ENCODE measurements around the gene OSBPL10.

Gene OSBPL10

DNA sequence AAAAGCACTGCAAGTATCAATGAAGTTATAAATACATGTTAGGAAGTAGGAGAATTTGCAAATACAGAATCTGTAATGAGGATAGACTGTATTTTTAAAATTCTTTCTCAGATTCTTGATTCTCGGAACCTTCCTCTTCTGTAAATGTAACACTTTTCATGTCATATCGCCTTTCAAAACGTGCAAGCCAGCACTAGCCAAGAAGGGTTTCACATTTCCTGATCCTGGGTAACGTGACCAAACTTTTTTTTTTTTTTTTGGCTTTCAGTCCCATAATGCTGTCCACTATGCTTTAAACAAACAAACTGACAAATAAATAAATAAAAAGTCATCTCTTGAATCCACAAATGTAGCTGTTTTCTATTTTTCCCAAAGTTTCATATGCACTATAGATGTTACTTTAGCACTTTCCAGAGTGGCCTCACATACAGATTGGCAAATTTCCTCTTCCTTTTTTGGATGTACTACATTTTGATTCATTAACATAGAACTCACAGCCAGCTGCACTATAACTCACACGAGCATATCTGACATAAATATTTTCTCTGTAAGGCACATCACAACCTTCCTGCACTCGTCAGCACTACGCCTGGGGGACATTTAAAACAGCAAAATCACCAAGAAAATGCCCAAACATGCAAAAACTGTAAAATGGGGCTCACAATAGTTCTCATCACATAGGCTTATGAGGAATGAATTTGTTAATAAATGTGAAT is 208.1 kb downstream of the OSBPL10 start:
- Histone ChIP-seq H2AFZ (ENCODE audit: low read depth, low read length) (no peak overlapping the region), H3K9ac (ENCODE audit: low read length) (no peak overlapping the region), H3K36me3 (replicated peaks; ENCODE audit: low read depth, low read length) (no peaks in the 10 kb centered on the region), H3K27ac (ENCODE audit: low read length) (peak overlapping the region; percentile 5; the same call in 1 of the 2 replicates), H4K20me1 (ENCODE audit: insufficient read depth, low read length) (no peaks in the 10 kb centered on the region), H3K4me2 (ENCODE audit: low read length) (peak overlapping the region; percentile 23; the same call in 1 of the 2 replicates), H3K9me3 (ENCODE audit: insufficient read depth, low read length) (no peaks in the 10 kb centered on the region), H3K4me3 (ENCODE audit: low read length) (no peak overlapping the region), H3K27me3 (ENCODE audit: low read depth, low read length) (no peaks in the 10 kb centered on the region), H3K79me2 (ENCODE audit: low read length) (peaks cover 4% of the 10 kb centered on the region; the same call in 1 of the 2 replicates), H3K4me1 (ENCODE audit: low read length) (peaks cover 25% of the 10 kb centered on the region)
- TF ChIP-seq EZH2phosphoT487 (IDR thresholded peaks at IDR 0.05; ENCODE audit: low read depth): no peak
- TF ChIP-seq, protein P1, sequence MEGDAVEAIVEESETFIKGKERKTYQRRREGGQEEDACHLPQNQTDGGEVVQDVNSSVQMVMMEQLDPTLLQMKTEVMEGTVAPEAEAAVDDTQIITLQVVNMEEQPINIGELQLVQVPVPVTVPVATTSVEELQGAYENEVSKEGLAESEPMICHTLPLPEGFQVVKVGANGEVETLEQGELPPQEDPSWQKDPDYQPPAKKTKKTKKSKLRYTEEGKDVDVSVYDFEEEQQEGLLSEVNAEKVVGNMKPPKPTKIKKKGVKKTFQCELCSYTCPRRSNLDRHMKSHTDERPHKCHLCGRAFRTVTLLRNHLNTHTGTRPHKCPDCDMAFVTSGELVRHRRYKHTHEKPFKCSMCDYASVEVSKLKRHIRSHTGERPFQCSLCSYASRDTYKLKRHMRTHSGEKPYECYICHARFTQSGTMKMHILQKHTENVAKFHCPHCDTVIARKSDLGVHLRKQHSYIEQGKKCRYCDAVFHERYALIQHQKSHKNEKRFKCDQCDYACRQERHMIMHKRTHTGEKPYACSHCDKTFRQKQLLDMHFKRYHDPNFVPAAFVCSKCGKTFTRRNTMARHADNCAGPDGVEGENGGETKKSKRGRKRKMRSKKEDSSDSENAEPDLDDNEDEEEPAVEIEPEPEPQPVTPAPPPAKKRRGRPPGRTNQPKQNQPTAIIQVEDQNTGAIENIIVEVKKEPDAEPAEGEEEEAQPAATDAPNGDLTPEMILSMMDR (IDR thresholded peaks at IDR 0.05; ENCODE audit: low read depth, low read length): no peak

DNA sequence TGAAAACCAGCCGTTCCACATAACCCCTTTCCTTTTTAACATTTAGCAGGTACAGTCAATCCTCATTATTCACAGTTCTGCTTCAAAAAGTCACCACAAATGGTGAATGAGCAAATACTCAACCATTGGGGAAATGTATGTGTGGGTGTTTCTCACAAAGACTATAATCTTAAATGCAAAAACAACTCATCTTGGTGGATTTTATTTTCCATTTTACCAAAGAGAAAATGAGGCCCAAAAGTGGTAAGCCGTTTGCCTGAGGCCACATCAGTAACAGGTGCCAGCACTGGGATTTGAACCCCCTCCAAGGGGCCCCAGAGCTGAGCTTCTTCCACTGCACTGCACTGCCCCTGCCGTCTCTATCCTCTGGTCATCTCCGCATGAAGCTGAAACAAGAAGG is 208.8 kb downstream of the OSBPL10 start:
- Histone ChIP-seq H3K9me3 (ENCODE audit: insufficient read depth, low read length) (no peaks in the 10 kb centered on the region), H3K27ac (ENCODE audit: low read length) (peak overlapping the region; percentile 5; the same call in 1 of the 2 replicates), H3K4me3 (ENCODE audit: low read length) (no peak overlapping the region), H3K36me3 (replicated peaks; ENCODE audit: low read depth, low read length) (peaks cover 1% of the 10 kb centered on the region), H3K4me2 (ENCODE audit: low read length) (peak overlapping the region; percentile 23; the same call in 1 of the 2 replicates), H3K79me2 (ENCODE audit: low read length) (no peaks in the 10 kb centered on the region), H3K4me1 (ENCODE audit: low read length) (peaks cover 32% of the 10 kb centered on the region), H4K20me1 (ENCODE audit: insufficient read depth, low read length) (no peaks in the 10 kb centered on the region), H3K27me3 (ENCODE audit: low read depth, low read length) (no peaks in the 10 kb centered on the region), H2AFZ (ENCODE audit: low read depth, low read length) (no peak overlapping the region), H3K9ac (ENCODE audit: low read length) (no peak overlapping the region)
- no peak for TF ChIP-seq EZH2phosphoT487 (IDR thresholded peaks at IDR 0.05; ENCODE audit: low read depth)
- TF ChIP-seq, protein P1 (IDR thresholded peaks at IDR 0.05; ENCODE audit: low read depth, low read length): no peak

DNA sequence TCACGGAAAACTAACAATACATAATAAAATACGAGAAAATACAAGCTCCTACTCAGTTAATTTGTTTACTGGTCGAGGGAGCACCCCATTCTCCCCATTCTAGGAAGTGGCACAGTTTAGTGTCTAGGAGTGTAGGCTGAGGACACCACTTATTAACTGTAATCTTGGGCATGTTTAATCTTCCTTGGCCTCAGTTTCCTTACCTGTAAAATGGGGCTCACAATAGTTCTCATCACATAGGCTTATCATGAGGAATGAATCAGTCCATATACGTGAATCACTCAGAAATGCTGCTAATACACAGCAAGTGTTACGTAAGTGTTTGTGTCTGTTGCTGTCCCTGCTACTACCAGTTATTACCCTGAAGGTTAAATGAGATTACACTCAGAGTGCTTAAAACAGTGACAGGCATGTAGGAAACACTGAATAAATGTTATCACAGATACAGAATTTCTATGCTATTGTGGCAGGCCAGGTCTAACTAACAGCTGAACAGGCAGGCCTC is 210.2 kb downstream of the OSBPL10 start:
- peaks cover 3% of the 10 kb centered on the region for H3K36me3 ChIP-seq (replicated peaks; ENCODE audit: low read depth, low read length)
- H3K9ac ChIP-seq (ENCODE audit: low read length): no peak overlapping the region
- H3K9me3 ChIP-seq (ENCODE audit: insufficient read depth, low read length): no peaks in the 10 kb centered on the region
- no peak overlapping the region for H2AFZ ChIP-seq (ENCODE audit: low read depth, low read length)
- no peak overlapping the region for H3K27ac ChIP-seq (ENCODE audit: low read length)
- TF ChIP-seq, protein P1 (IDR thresholded peaks at IDR 0.05; ENCODE audit: low read depth, low read length): no peak
- no peak for TF ChIP-seq EZH2phosphoT487 (IDR thresholded peaks at IDR 0.05; ENCODE audit: low read depth)
- H3K4me3 ChIP-seq (ENCODE audit: low read length): no peak overlapping the region
- H3K4me1 ChIP-seq (ENCODE audit: low read length): peaks cover 36% of the 10 kb centered on the region
- no peaks in the 10 kb centered on the region for H3K27me3 ChIP-seq (ENCODE audit: low read depth, low read length)
- H4K20me1 ChIP-seq (ENCODE audit: insufficient read depth, low read length): no peaks in the 10 kb centered on the region
- no peak overlapping the region for H3K4me2 ChIP-seq (ENCODE audit: low read length)
- no peaks in the 10 kb centered on the region for H3K79me2 ChIP-seq (ENCODE audit: low read length)

DNA sequence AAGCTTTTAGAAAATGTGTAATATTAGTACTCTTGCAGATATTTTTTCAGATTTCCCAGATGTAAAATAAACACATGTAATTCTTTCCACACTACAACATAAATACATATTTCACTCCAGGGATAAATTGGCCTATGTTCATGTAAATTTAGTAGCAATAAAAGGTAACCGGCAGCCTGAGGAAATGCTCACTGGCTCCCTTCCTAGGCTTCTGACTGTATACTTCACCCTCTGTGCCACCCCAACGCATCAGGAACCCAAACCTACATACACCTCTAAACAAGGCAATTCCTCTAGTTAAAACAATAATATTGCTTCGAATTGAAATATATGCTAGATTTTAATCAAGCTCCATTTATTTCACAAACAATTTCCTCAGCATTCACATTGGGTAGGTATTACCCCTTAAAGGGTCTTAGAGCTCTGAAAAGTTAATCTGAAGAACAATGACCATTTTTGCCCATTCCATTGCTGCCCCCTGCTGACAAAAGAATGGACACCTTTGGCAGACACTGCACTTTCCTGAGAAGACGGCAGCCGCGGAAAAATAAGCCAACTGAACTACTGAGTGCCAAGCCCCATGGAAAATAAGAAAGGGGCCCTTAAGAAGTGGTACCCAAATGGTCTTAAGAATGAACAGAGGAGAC is 212.5 kb downstream of the OSBPL10 start:
- no peaks in the 10 kb centered on the region for H3K27me3 ChIP-seq (ENCODE audit: low read depth, low read length)
- no peaks in the 10 kb centered on the region for H3K79me2 ChIP-seq (ENCODE audit: low read length)
- H2AFZ ChIP-seq (ENCODE audit: low read depth, low read length): no peak overlapping the region
- no peak overlapping the region for H3K9ac ChIP-seq (ENCODE audit: low read length)
- TF ChIP-seq EZH2phosphoT487 (IDR thresholded peaks at IDR 0.05; ENCODE audit: low read depth): no peak
- TF ChIP-seq, protein P1 (IDR thresholded peaks at IDR 0.05; ENCODE audit: low read depth, low read length): peak; percentile 69
- H3K4me1 ChIP-seq (ENCODE audit: low read length): peaks cover 37% of the 10 kb centered on the region
- no peaks in the 10 kb centered on the region for H4K20me1 ChIP-seq (ENCODE audit: insufficient read depth, low read length)
- H3K4me3 ChIP-seq (ENCODE audit: low read length): no peak overlapping the region
- peak overlapping the region; percentile 21 for H3K4me2 ChIP-seq (ENCODE audit: low read length)
- no peaks in the 10 kb centered on the region for H3K9me3 ChIP-seq (ENCODE audit: insufficient read depth, low read length)
- H3K27ac ChIP-seq (ENCODE audit: low read length): no peak overlapping the region
- peaks cover 3% of the 10 kb centered on the region for H3K36me3 ChIP-seq (replicated peaks; ENCODE audit: low read depth, low read length)
